GM12891 (cell line): ENCODE measurements around the gene MED26.

ENCODE experiments used
- PAX5 ChIP-seq: IDR thresholded peaks from 2 replicates; pipeline ENCODE4 v1.6.1; 2011; ENCODE audit warnings: low read length, moderate library complexity, mild to moderate bottlenecking; ENCODE audit not compliant: insufficient read depth, severe bottlenecking
- POLR2A ChIP-seq: IDR thresholded peaks from 2 replicates; pipeline ENCODE4 v1.6.1; 2011; ENCODE audit warnings: low read depth, low read length, control low read depth
- POLR2AphosphoS5 ChIP-seq: IDR thresholded peaks from 2 replicates; pipeline ENCODE4 v1.6.1; 2011; ENCODE audit warnings: low read depth, low read length, control low read depth
- POU2F2 ChIP-seq: IDR thresholded peaks from 2 replicates; pipeline ENCODE4 v1.6.1; 2011; ENCODE audit warnings: low read depth, mild to moderate bottlenecking, control low read depth, low read length, moderate library complexity
- TAF1 ChIP-seq: IDR thresholded peaks from 2 replicates; pipeline ENCODE4 v1.6.1; 2011; ENCODE audit warnings: low read depth, low read length, control low read depth

DNA sequence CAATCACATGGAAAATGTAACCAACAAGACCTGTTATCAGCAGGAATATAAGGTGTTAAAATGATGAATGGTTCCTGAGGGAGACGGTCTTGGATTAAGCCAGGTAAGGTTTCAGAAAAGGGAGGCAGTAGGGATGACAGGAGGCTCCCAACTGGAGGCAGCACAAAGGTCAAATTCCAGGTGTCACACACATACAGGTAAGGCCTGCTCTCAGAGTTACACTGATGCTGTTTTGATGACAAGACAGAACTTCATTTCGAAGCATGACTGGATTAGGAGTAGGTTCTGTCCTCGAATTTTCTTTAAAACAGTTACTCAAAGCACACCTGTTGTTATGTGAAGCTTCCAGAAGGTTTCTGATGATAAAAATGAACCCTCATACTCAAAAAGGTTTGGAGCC is 7.4 kb downstream of the MED26 start:
- no peak for TF ChIP-seq POLR2A
- TF ChIP-seq POU2F2: no peak
- no peak for TF ChIP-seq POLR2AphosphoS5
- no peak for TF ChIP-seq PAX5
- TF ChIP-seq TAF1: no peak
